ENCODE measurements around the gene ST3GAL4. TPM values are rescaled to one million over a fixed set of nuclear protein-coding genes. Genes with fewer than 3 reads are reported as not detected.
"Not testable (repeated sequence)": the region's sequence is repeated elsewhere in the genome, so short reads cannot be mapped to it uniquely, and the experiment has no call there.

Gene ST3GAL4
- total RNA-seq, 1 donor from 2014 or later, result 22.4 TPM

GRCh38 chr11:126363706-126364248, 8.3 kb downstream of the ST3GAL4 start:
- no peak for DNase-seq (ENCODE audit: low read depth, low spot score)
- Mint-ChIP-seq H3K36me3 (ENCODE audit: low read depth) (no peaks in the 10 kb centered on the region), H3K9me3 (no peaks in the 10 kb centered on the region), H3K4me1 (peaks cover 31% of the 10 kb centered on the region), H3K27ac (ENCODE audit: unreplicated experiment) (peak overlapping the region; percentile 81), H3K4me3 (peak overlapping the region; percentile 41), H3K27me3 (ENCODE audit: low read depth) (no peaks in the 10 kb centered on the region)
- no peak for TF ChIP-seq CTCF (conservative IDR thresholded peaks at IDR 0.05)

- H3K4me1 Mint-ChIP-seq, result peaks cover 26% of the 10 kb centered on the region
- H3K27me3 Mint-ChIP-seq (ENCODE audit: low read depth); H3K4me3 Mint-ChIP-seq; DNase-seq (ENCODE audit: low read depth, low spot score); H3K9me3 Mint-ChIP-seq; H3K27ac Mint-ChIP-seq (ENCODE audit: unreplicated experiment); H3K36me3 Mint-ChIP-seq (ENCODE audit: low read depth): not testable (repeated sequence)
Measured at GRCh38 chr11:126364735-126365134, 9.2 kb downstream of the ST3GAL4 start.

GRCh38 chr11:126365508-126365907, 10.0 kb downstream of the ST3GAL4 start:
- not testable (repeated sequence) for H3K27ac Mint-ChIP-seq (ENCODE audit: unreplicated experiment); H3K36me3 Mint-ChIP-seq (ENCODE audit: low read depth); H3K9me3 Mint-ChIP-seq; H3K27me3 Mint-ChIP-seq (ENCODE audit: low read depth); DNase-seq (ENCODE audit: low read depth, low spot score); H3K4me3 Mint-ChIP-seq
- peaks cover 26% of the 10 kb centered on the region for H3K4me1 Mint-ChIP-seq

- Mint-ChIP-seq H3K36me3 (ENCODE audit: low read depth) (no peaks in the 10 kb centered on the region), H3K4me1 (peaks cover 19% of the 10 kb centered on the region), H3K27ac (ENCODE audit: unreplicated experiment) (no peak overlapping the region), H3K27me3 (ENCODE audit: low read depth) (no peaks in the 10 kb centered on the region), H3K9me3 (no peaks in the 10 kb centered on the region), H3K4me3 (peak overlapping the region; percentile 41)
- no peak for DNase-seq (ENCODE audit: low read depth, low spot score)
- TF ChIP-seq CTCF (conservative IDR thresholded peaks at IDR 0.05), result no peak
Measured at GRCh38 chr11:126366064-126366822, 10.8 kb downstream of the ST3GAL4 start.

GRCh38 chr11:126366823-126367654, 11.6 kb downstream of the ST3GAL4 start:
- H3K36me3 Mint-ChIP-seq (ENCODE audit: low read depth); H3K9me3 Mint-ChIP-seq; H3K27me3 Mint-ChIP-seq (ENCODE audit: low read depth); DNase-seq (ENCODE audit: low read depth, low spot score): not testable (repeated sequence)
- Mint-ChIP-seq H3K4me1 (peaks cover 16% of the 10 kb centered on the region), H3K4me3 (peak overlapping the region; percentile 41), H3K27ac (ENCODE audit: unreplicated experiment) (peak overlapping the region; percentile 12)

GRCh38 chr11:126367806-126368205, 12.3 kb downstream of the ST3GAL4 start:
- not testable (repeated sequence) for H3K9me3 Mint-ChIP-seq; H3K36me3 Mint-ChIP-seq (ENCODE audit: low read depth); DNase-seq (ENCODE audit: low read depth, low spot score); H3K27me3 Mint-ChIP-seq (ENCODE audit: low read depth); H3K4me3 Mint-ChIP-seq; H3K27ac Mint-ChIP-seq (ENCODE audit: unreplicated experiment)
- peaks cover 13% of the 10 kb centered on the region for H3K4me1 Mint-ChIP-seq

- not testable (repeated sequence) for H3K27ac Mint-ChIP-seq (ENCODE audit: unreplicated experiment); H3K4me3 Mint-ChIP-seq
Measured at GRCh38 chr11:126368336-126369119, 13.0 kb downstream of the ST3GAL4 start.

More at GRCh38 chr11:126368336-126369119, 13.0 kb downstream of the ST3GAL4 start:
- H3K36me3 Mint-ChIP-seq (ENCODE audit: low read depth); DNase-seq (ENCODE audit: low read depth, low spot score); H3K27me3 Mint-ChIP-seq (ENCODE audit: low read depth); H3K9me3 Mint-ChIP-seq: not testable (repeated sequence)
- H3K4me1 Mint-ChIP-seq, result peaks cover 11% of the 10 kb centered on the region
